ENCODE results near the gene SLC15A4. TPM values are rescaled to one million over a fixed set of nuclear protein-coding genes. Genes with fewer than 3 reads are reported as not detected.

SLC15A4 gene
- total and polyA plus RNA-seq, 4 donors: 7.3 to 25.3 (median 14.9) TPM

DNA sequence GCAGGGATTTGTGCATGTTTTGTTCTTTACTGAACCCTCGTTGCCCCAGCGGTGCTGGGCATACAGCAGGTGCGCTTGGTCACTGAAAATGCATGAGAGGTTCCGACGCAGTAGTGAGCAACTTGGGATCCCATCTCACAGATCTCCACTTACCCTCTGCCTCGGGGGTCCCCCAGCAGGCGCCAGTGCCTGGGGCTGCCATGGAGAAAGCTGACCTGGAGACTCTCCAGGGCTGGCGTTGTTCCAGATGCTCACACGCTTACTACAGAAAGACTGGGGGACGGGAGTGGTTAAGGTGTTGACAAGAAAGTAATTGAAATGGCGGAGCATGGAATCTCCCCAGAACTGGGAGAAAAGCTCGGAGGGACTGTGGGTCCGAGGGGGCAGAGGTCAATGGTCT lies 43.7 kb upstream of the SLC15A4 start:
- Histone ChIP-seq H3K9me3 (ENCODE audit: control insufficient read depth in 4 of 4, low read length in 3 of 4) (no peaks in the 10 kb centered on the region), H3K27me3 (ENCODE audit: control insufficient read depth in 4 of 4, insufficient read depth in 4 of 4, low read length in 3 of 4) (no peaks in the 10 kb centered on the region), H3K4me1 (ENCODE audit: control insufficient read depth in 4 of 4, insufficient read depth in 4 of 4, low read length in 3 of 4) (peaks cover 0 to 35% (median 15%) of the 10 kb centered on the region in 4 donors), H3K36me3 (ENCODE audit: control insufficient read depth in 4 of 4, insufficient read depth in 3 of 4, low read depth in 1 of 4, low read length in 3 of 4) (no peaks in the 10 kb centered on the region), H3K9ac (ENCODE audit: low read depth in 1 of 2, low read length in 2 of 2) (no peak overlapping the region), H3K4me3 (ENCODE audit: low read depth in 1 of 3, low read length in 3 of 3) (no peak overlapping the region), H3K27ac (ENCODE audit: low read depth in 1 of 2, low read length in 2 of 2) (peak overlapping the region; percentile 14 to 65)
- 85% methylated on average over 13 of the region's 13 CpGs for WGBS
- TF ChIP-seq YY1 (IDR thresholded peaks at IDR 0.05): no peak
- TF ChIP-seq, protein P1, sequence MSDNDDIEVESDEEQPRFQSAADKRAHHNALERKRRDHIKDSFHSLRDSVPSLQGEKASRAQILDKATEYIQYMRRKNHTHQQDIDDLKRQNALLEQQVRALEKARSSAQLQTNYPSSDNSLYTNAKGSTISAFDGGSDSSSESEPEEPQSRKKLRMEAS (IDR thresholded peaks at IDR 0.05): no peak
- no peak for DNase-seq (ENCODE audit: low spot score)

DNA sequence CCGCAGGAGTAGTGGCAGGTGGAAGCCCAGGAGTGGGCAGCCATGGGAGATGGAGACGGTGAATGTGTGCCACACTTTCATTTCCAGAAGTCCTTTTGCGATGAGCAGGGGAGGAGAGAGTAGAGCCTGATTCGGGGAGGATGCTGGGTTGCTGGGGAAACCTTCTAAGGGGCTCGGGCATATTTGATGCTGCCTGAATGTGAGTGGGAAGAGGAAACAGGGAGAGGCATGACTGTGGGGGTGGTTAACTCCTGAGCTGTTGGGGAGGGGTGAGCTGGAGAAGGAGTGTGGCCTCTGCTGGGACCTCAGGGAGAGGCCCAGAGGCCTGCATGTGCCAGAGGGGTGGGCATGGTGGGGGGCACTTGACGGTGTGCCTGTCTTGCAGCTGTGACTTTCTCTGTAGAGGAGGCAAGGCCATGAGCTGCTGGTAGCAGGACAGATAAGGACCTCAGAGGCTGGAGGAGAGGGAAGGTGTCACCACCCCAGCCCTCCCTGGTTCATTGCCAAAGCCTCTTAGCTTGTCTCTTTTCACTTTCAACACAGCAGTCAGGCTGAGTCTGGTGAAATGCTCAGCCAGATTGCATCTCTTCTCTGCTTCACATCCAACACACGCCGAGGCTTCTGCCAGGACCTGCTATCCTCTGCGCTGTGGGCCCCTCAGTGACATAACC lies 40.9 kb upstream of the SLC15A4 start:
- peaks cover 0 to 35% (median 14%) of the 10 kb centered on the region in 4 donors for H3K4me1 ChIP-seq (ENCODE audit: control insufficient read depth in 4 of 4, insufficient read depth in 4 of 4, low read length in 3 of 4)
- no peaks in the 10 kb centered on the region for H3K9me3 ChIP-seq (ENCODE audit: control insufficient read depth in 4 of 4, low read length in 3 of 4)
- no peak overlapping the region for H3K4me3 ChIP-seq (ENCODE audit: low read depth in 1 of 3, low read length in 3 of 3)
- H3K36me3 ChIP-seq (ENCODE audit: control insufficient read depth in 4 of 4, insufficient read depth in 3 of 4, low read depth in 1 of 4, low read length in 3 of 4): no peaks in the 10 kb centered on the region
- no peak for DNase-seq (ENCODE audit: low spot score)
- WGBS: 68% methylated on average over 9 of the region's 9 CpGs
- peak overlapping the region; percentile 1 to 72 for H3K9ac ChIP-seq (ENCODE audit: low read depth in 1 of 2, low read length in 2 of 2)
- H3K27ac ChIP-seq (ENCODE audit: low read depth in 1 of 2, low read length in 2 of 2): peak overlapping the region; percentile 91 to 92
- TF ChIP-seq, protein P1 (IDR thresholded peaks at IDR 0.05): no peak
- TF ChIP-seq SP1 (IDR thresholded peaks at IDR 0.05): peak; percentile 41
- TF ChIP-seq, protein P2, sequence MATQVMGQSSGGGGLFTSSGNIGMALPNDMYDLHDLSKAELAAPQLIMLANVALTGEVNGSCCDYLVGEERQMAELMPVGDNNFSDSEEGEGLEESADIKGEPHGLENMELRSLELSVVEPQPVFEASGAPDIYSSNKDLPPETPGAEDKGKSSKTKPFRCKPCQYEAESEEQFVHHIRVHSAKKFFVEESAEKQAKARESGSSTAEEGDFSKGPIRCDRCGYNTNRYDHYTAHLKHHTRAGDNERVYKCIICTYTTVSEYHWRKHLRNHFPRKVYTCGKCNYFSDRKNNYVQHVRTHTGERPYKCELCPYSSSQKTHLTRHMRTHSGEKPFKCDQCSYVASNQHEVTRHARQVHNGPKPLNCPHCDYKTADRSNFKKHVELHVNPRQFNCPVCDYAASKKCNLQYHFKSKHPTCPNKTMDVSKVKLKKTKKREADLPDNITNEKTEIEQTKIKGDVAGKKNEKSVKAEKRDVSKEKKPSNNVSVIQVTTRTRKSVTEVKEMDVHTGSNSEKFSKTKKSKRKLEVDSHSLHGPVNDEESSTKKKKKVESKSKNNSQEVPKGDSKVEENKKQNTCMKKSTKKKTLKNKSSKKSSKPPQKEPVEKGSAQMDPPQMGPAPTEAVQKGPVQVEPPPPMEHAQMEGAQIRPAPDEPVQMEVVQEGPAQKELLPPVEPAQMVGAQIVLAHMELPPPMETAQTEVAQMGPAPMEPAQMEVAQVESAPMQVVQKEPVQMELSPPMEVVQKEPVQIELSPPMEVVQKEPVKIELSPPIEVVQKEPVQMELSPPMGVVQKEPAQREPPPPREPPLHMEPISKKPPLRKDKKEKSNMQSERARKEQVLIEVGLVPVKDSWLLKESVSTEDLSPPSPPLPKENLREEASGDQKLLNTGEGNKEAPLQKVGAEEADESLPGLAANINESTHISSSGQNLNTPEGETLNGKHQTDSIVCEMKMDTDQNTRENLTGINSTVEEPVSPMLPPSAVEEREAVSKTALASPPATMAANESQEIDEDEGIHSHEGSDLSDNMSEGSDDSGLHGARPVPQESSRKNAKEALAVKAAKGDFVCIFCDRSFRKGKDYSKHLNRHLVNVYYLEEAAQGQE (IDR thresholded peaks at IDR 0.05): peak; percentile 26
- TF ChIP-seq RXRA (IDR thresholded peaks at IDR 0.05): peak; percentile 24 to 49
- no peak for TF ChIP-seq EGR1 (IDR thresholded peaks at IDR 0.05; ENCODE audit: low read depth in 2 of 2)
- TF ChIP-seq, protein P3, sequence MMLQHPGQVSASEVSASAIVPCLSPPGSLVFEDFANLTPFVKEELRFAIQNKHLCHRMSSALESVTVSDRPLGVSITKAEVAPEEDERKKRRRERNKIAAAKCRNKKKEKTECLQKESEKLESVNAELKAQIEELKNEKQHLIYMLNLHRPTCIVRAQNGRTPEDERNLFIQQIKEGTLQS (IDR thresholded peaks at IDR 0.05): peak; percentile 35
- peak; percentile 6 to 44 for TF ChIP-seq HNF4A (conservative IDR thresholded peaks at IDR 0.05)
- TF ChIP-seq RAD21 (IDR thresholded peaks at IDR 0.05): peak in 1 of 2 donors; percentile 55
- no peaks in the 10 kb centered on the region for H3K27me3 ChIP-seq (ENCODE audit: control insufficient read depth in 4 of 4, insufficient read depth in 4 of 4, low read length in 3 of 4)

DNA sequence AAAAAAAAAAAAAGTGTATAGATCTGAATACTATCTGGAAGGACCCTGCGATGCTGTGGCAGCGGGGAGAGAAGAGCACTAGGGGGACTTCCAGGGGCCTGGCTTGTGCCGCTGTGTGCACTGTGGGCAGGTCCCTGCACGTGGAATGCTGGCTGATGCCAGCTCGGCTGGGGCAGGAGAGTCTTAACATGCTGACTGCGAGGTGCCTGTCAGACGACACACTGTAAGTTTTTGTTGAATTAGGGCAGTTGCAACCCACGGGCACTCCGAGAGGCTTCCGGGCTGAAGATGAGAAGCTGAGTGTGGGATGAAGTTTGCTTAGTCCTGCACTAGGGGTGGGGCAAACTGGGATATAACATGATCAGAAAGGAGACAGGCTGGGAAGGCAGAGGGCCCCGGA lies 40.2 kb upstream of the SLC15A4 start:
- Histone ChIP-seq H3K4me3 (ENCODE audit: low read depth in 1 of 3, low read length in 3 of 3) (no peak overlapping the region), H3K4me1 (ENCODE audit: control insufficient read depth in 4 of 4, insufficient read depth in 4 of 4, low read length in 3 of 4) (peaks cover 2 to 39% (median 16%) of the 10 kb centered on the region in 4 donors), H3K9me3 (ENCODE audit: control insufficient read depth in 4 of 4, low read length in 3 of 4) (no peaks in the 10 kb centered on the region), H3K9ac (ENCODE audit: low read depth in 1 of 2, low read length in 2 of 2) (no peak overlapping the region), H3K27ac (ENCODE audit: low read depth in 1 of 2, low read length in 2 of 2) (peak overlapping the region; percentile 91 to 92), H3K36me3 (ENCODE audit: control insufficient read depth in 4 of 4, insufficient read depth in 3 of 4, low read depth in 1 of 4, low read length in 3 of 4) (no peaks in the 10 kb centered on the region), H3K27me3 (ENCODE audit: control insufficient read depth in 4 of 4, insufficient read depth in 4 of 4, low read length in 3 of 4) (no peaks in the 10 kb centered on the region)
- TF ChIP-seq, protein P1 (IDR thresholded peaks at IDR 0.05): peak; percentile 33
- peak in 1 of 2 donors; percentile 13 for TF ChIP-seq RXRA (IDR thresholded peaks at IDR 0.05)
- no peak for TF ChIP-seq GABPA (IDR thresholded peaks at IDR 0.05 in 1 of 2, conservative IDR thresholded peaks at IDR 0.05 in 1 of 2)
- WGBS: 50% methylated on average over 11 of the region's 11 CpGs
- no peak for DNase-seq (ENCODE audit: low spot score)

All from liver (tissue), 9 donors.